BLaER1 treated with 17β-estradiol and CSF1 and Interleukin-3, amounts not matched to agents 10 nM and 100 nM (cell line): Measurements from ENCODE around the gene ITPR1.

Experiments
- H3K27ac ChIP-seq, 11 experiments: shearing (Covaris generic); formaldehyde crosslinking; 2 replicates each; pipeline ENCODE4 v1.8.1; 2022
- H3K27me3 ChIP-seq, 11 experiments: shearing (Covaris generic); formaldehyde crosslinking; 2 replicates each; pipeline ENCODE4 v1.8.1; 2022
- H3K36me3 ChIP-seq, 11 experiments: shearing (Covaris generic); formaldehyde crosslinking; 2 replicates each; pipeline ENCODE4 v1.8.1; 2022
- H3K4me1 ChIP-seq, 10 experiments: shearing (Covaris generic); formaldehyde crosslinking; 2 replicates each; pipeline ENCODE4 v1.8.1; 2022
- H3K4me2 ChIP-seq, 11 experiments: shearing (Covaris generic); formaldehyde crosslinking; 2 replicates each; pipeline ENCODE4 v1.8.1; 2022
- H3K4me3 ChIP-seq, 10 experiments: shearing (Covaris generic); formaldehyde crosslinking; 2 replicates each; pipeline ENCODE4 v1.8.1; 2022
- H3K9ac ChIP-seq, 11 experiments: shearing (Covaris generic); formaldehyde crosslinking; 2 replicates each; pipeline ENCODE4 v1.8.1; 2022
- H3K9me3 ChIP-seq, 11 experiments: shearing (Covaris generic); formaldehyde crosslinking; replicated peaks in 1 of 11; 2 replicates each; pipeline ENCODE4 v1.8.1; 2022
- H4K20me1 ChIP-seq, 11 experiments: shearing (Covaris generic); formaldehyde crosslinking; 2 replicates each; pipeline ENCODE4 v1.8.1; 2022
- Cebpa-rat ChIP-seq, 11 experiments: shearing (Covaris generic); IDR thresholded peaks; 2 replicates each; pipeline ENCODE4 v1.8.1; 2022

The ITPR1 gene

DNA sequence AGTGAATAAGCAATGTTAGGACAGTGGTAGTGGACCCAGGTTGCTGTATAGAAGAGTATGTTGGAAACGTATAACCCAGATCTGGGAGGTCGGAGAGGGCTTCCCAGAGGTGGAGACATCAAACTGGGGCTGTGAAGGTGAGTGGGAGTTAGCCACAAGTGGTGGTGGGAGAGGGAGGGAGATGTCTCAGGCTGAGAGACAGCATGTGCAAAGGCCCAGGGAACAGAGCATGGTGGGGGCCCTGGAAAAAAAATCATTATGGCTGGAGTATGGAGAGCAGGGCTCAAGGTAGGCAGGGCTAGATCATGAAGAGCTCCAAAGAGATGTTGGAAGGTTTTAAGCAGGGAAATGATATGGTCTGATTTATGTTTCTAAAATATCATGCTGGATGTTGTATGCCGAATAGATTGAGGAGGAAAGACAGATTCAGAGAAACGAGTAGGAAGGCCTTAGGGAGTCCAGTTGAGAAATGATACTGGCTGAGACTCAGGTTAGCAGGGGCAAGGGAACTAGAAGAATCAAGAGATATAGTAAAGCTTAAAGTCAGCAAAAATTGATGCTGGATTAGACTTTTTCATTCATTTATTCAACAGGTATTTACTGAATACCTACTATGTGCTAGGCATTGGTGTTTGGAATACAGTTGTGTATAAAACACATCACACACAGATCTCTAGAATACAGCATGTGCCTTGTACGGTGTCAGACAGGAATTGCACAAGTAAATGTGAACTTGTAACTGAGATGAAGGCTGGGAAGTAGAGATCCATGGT is 17.0 kb downstream of the ITPR1 start:
- no peak overlapping the region for H3K4me3 ChIP-seq
- no peaks in the 10 kb centered on the region for H3K9me3 ChIP-seq
- H3K27ac ChIP-seq = no peak overlapping the region
- H3K9ac ChIP-seq = no peak overlapping the region
- H4K20me1 ChIP-seq = peaks cover 0 to 95% (median 6%) of the 10 kb centered on the region in 11 experiments; a peak in 10 of 22 replicates
- no peak for TF ChIP-seq Cebpa-rat (IDR thresholded peaks at IDR 0.05)
- no peaks in the 10 kb centered on the region for H3K27me3 ChIP-seq
- H3K36me3 ChIP-seq = peaks cover 0 to 40% (median 0%) of the 10 kb centered on the region in 11 experiments; a peak in 6 of 22 replicates
- peaks cover 19 to 31% (median 26%) of the 10 kb centered on the region in 10 experiments for H3K4me1 ChIP-seq
- H3K4me2 ChIP-seq = no peak overlapping the region

DNA sequence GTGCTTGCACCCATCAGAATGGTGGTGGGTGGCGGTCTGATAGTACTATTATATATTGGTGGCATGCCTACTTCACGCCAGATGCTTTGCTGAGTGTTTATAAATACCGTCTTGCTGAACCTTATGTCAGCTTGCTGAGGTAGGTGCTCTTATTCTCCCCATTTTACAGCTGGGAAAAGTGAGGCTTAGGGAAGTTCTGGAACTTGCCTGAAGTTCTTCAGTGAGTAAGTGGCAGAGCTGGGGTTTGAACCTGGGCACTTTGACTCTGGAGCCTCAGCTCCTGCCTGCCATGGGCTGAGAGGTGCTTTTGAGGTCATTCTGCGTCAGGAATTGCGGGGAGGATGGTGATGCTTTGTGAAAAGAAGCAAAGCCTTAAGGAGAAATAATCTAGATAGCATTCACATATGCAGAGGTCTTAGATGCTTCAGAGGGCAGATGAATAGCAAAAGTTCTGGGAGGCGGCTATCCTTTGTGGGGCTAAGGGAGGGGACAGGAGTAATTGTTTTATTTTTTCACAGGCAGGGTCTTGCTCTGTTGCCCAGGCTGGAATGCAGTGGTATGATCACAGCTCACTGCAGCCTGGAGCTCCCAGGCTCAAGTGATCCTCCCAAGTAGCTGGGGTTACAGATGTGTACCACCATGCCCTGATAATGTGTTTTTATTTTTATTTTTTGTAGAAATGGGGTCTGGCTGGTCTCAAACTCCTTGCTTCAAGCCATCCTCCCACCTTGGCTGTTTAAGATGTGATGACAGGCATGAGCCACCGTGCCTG is 18.5 kb downstream of the ITPR1 start:
- no peaks in the 10 kb centered on the region for H3K9me3 ChIP-seq
- no peaks in the 10 kb centered on the region for H3K27me3 ChIP-seq
- H3K4me1 ChIP-seq = peaks cover 12 to 20% (median 17%) of the 10 kb centered on the region in 10 experiments; a peak in 19 of 20 replicates
- H3K27ac ChIP-seq = no peak overlapping the region
- H3K36me3 ChIP-seq = peaks cover 0 to 40% (median 0%) of the 10 kb centered on the region in 11 experiments; a peak in 6 of 22 replicates
- H3K9ac ChIP-seq = no peak overlapping the region
- no peak for TF ChIP-seq Cebpa-rat (IDR thresholded peaks at IDR 0.05)
- no peak overlapping the region for H3K4me2 ChIP-seq
- peaks cover 0 to 97% (median 6%) of the 10 kb centered on the region in 11 experiments; a peak in 10 of 22 replicates for H4K20me1 ChIP-seq
- H3K4me3 ChIP-seq = no peak overlapping the region

DNA sequence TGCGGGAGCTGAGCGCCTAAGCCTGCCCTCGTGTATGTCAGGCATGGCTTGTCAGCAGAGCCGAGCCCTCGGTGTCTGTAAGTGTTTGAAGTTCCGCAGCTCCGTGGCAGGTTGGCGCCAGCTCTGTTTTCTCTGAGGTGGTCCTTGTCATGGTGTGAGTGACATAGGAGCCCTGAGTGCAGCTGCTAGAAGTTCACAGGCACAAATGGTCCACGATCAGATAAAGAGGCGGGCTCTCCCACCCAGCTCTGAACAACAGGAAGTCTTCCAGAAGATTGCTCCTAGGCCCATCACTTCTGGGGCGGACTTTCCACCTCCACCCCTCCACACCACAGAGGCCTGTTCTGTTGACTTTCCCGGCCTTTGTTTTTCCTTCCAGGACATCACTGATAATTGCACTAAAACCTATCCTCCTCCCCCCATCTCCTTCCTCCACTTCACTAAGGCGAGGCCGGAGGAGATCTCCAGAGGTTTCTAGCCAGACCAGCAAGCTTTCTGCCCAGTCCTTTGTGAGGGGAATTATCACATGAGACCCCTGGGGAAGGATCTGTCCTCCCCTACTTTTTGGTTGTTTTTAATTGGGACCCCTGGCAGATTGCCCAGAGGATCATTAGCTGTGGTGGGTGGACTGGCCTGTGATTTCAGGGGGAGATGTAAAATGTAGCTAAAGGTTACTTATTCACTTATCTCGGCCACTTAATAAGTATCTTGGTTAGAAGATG is 19.9 kb downstream of the ITPR1 start:
- Histone ChIP-seq H3K27me3 (no peaks in the 10 kb centered on the region), H3K36me3 (peaks cover 0 to 40% (median 4%) of the 10 kb centered on the region in 11 experiments; a peak in 8 of 22 replicates), H3K9me3 (no peaks in the 10 kb centered on the region), H4K20me1 (peaks cover 0 to 95% (median under 1%) of the 10 kb centered on the region in 11 experiments; a peak in 11 of 22 replicates), H3K27ac (no peak overlapping the region), H3K4me3 (no peak overlapping the region), H3K9ac (no peak overlapping the region), H3K4me1 (peaks cover 6 to 20% (median 13%) of the 10 kb centered on the region in 10 experiments; a peak in 19 of 20 replicates), H3K4me2 (no peak overlapping the region)
- no peak for TF ChIP-seq Cebpa-rat (IDR thresholded peaks at IDR 0.05)

DNA sequence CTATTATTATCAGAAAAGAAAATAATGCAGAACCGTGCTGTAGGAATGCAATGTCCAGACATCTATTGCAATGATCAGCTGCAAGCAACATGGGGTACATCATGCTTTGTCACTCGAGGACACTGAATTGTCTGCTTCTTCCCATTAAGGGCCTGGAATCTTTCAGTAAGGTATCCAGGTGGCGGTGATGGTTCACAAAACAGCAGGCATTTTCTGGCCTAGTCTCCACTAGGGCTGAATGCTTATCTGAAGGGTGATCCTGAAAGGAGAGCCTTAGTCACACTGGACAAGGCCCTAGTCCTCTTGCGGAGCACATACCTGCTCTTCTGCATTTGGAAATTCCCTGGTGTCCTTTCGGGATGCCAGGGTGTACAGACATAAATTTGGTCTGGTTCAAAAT is 21.2 kb downstream of the ITPR1 start:
- Histone ChIP-seq H3K9ac (no peak overlapping the region), H3K4me2 (no peak overlapping the region)

DNA sequence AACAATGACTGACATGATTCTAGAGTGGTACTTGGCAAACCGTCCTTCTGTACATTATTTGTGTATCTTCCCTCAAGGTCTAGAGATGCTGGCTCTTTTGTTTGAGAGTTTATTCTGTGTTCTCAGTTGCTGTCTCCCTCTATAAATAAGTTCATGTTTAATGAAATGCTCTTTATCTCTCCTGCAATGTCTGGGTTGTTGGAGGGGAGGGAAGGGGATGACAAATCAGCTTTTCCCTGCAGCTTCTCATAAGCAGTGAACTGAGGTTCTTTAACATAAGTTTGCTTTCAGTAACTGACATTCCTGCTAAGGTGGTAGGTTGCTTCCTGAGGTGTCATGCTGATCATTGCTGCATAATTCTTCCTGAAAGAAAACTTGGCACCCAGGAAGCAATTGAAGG is 21.8 kb downstream of the ITPR1 start:
- no peak for TF ChIP-seq Cebpa-rat (IDR thresholded peaks at IDR 0.05)
- no peak overlapping the region for H3K27ac ChIP-seq
- peaks cover 0 to 38% (median 20%) of the 10 kb centered on the region in 10 experiments; a peak in 12 of 20 replicates for H3K4me1 ChIP-seq
- H3K9me3 ChIP-seq = 0 out of 22 replicates have a peak, but pooled peaks cover 0 to 4% (median 0%) of the 10 kb centered on the region in 11 experiments
- no peak overlapping the region for H3K9ac ChIP-seq
- H3K4me3 ChIP-seq = no peak overlapping the region
- H3K36me3 ChIP-seq = peaks cover 0 to 25% (median 10%) of the 10 kb centered on the region in 11 experiments; a peak in 9 of 22 replicates
- H3K27me3 ChIP-seq = no peaks in the 10 kb centered on the region
- H3K4me2 ChIP-seq = no peak overlapping the region
- peaks cover 0 to 92% (median 0%) of the 10 kb centered on the region in 11 experiments; a peak in 11 of 22 replicates for H4K20me1 ChIP-seq

More for the DNA sequence above, 21.2 kb downstream of the ITPR1 start:
- 0 out of 22 replicates have a peak, but pooled peaks cover 0 to 4% (median 0%) of the 10 kb centered on the region in 11 experiments for H3K9me3 ChIP-seq
- H3K36me3 ChIP-seq = peaks cover 0 to 31% (median 9%) of the 10 kb centered on the region in 11 experiments; a peak in 9 of 22 replicates
- peaks cover 0 to 32% (median 17%) of the 10 kb centered on the region in 10 experiments; a peak in 12 of 20 replicates for H3K4me1 ChIP-seq
- H4K20me1 ChIP-seq = peaks cover 0 to 92% (median 0%) of the 10 kb centered on the region in 11 experiments; a peak in 11 of 22 replicates
- no peaks in the 10 kb centered on the region for H3K27me3 ChIP-seq
- no peak for TF ChIP-seq Cebpa-rat (IDR thresholded peaks at IDR 0.05)
- no peak overlapping the region for H3K4me3 ChIP-seq
- no peak overlapping the region for H3K27ac ChIP-seq

DNA sequence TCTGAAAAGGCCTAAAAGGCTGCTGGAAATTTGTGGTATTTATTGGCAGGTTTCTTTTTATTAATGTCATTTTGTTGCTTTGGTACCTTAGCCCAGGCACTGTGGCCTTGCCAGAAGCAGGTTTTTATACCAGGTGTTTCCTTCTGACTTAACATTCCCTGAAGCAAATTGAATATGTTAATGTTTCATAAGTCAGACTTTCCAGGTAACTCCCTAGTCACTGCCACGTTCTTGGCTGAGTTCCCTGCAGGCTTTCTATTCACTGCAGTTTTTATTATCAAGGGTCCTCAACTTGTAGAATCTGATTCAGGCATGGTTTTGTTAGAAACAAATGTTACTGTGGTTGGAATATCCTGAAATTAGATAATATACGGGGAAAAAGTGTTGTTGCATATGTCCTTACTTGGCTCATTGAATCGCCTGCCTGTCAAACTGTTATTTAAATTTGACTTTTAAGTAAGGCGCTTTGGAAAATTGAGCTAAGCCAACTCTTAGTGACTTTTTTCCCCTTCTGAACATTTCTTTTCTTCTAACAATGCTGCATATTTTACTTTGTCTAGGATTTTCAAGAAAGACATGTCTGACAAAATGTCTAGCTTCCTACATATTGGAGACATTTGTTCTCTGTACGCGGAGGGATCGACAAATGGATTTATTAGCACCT is 22.9 kb downstream of the ITPR1 start:
- H3K4me3 ChIP-seq = no peak overlapping the region
- 0 out of 22 replicates have a peak, but pooled peaks cover 0 to 4% (median 0%) of the 10 kb centered on the region in 11 experiments for H3K9me3 ChIP-seq
- H3K9ac ChIP-seq = no peak overlapping the region
- TF ChIP-seq Cebpa-rat (IDR thresholded peaks at IDR 0.05) = no peak
- 0 out of 22 replicates have a peak overlapping the region, but pooled peaks of 1 of the 11 experiments have one; percentile 91 for H3K4me2 ChIP-seq
- H3K4me1 ChIP-seq = peaks cover 0 to 49% (median 21%) of the 10 kb centered on the region in 10 experiments; a peak in 12 of 20 replicates
- H3K27me3 ChIP-seq = no peaks in the 10 kb centered on the region
- peaks cover 0 to 27% (median 11%) of the 10 kb centered on the region in 11 experiments; a peak in 11 of 22 replicates for H3K36me3 ChIP-seq
- no peak overlapping the region for H3K27ac ChIP-seq
- H4K20me1 ChIP-seq = peaks cover 0 to 93% (median 0%) of the 10 kb centered on the region in 11 experiments; a peak in 11 of 22 replicates

DNA sequence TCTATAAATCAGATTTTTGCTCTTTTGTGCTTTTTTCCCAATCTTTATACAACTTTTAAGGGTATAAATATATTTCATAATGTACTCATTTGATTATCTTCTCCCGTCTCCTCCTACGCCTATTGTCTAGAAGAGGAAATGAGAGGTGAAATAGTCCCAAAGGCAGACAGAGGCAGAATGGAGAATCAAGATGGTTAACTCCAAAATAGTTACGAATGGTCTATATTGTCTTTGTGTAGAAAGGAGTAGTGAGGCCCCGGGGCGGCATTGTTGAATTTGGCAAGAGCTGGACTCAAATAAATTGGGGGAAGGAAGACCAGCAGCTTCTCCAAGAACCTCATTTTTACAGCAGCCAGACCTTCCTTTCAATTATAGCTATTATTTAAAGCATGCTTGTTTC is 23.9 kb downstream of the ITPR1 start:
- H3K4me3 ChIP-seq = no peak overlapping the region
- H3K9ac ChIP-seq = no peak overlapping the region
- peaks cover 0 to 88% (median 0%) of the 10 kb centered on the region in 11 experiments; a peak in 11 of 22 replicates for H4K20me1 ChIP-seq
- H3K4me2 ChIP-seq = peak overlapping the region in 5 of 11 experiments; percentile 32 to 92 (median 81); a peak in 10 of 22 replicates
- H3K27me3 ChIP-seq = no peaks in the 10 kb centered on the region
- H3K27ac ChIP-seq = no peak overlapping the region
- TF ChIP-seq Cebpa-rat (IDR thresholded peaks at IDR 0.05) = no peak
- peaks cover 4 to 33% (median 13%) of the 10 kb centered on the region in 11 experiments; a peak in 15 of 22 replicates for H3K36me3 ChIP-seq
- 0 out of 22 replicates have a peak, but pooled peaks cover 0 to 4% (median 0%) of the 10 kb centered on the region in 11 experiments for H3K9me3 ChIP-seq
- peaks cover 0 to 49% (median 21%) of the 10 kb centered on the region in 10 experiments; a peak in 12 of 20 replicates for H3K4me1 ChIP-seq
